GM23338 (cell line): ENCODE data around the gene SBK1. TPM values are rescaled to one million over a fixed set of nuclear protein-coding genes. Genes with fewer than 3 reads are reported as not detected.

Experiments used
- ATAC-seq: fragments of 200-7000 bp; cut with Tn5 transposase; 3 replicates; pipeline ENCODE4 v1.9.1; 2020
- DNase-seq: peaks from one replicate; pipeline ENCODE4 v3.0.0-alpha.2; 2015; ENCODE audit warnings: low spot score
- H2AFZ ChIP-seq: fragments of 200-600 bp; sonication (generic); 2 replicates; pipeline ENCODE4 v1.8.0; 2016; ENCODE audit warnings: antibody characterized with exemption, mild to moderate bottlenecking, moderate library complexity
- H3F3A ChIP-seq: fragments of 200-600 bp; sonication (generic); replicated peaks from 2 replicates; pipeline ENCODE4 v1.8.0; 2017; ENCODE audit warnings: antibody characterized with exemption, mixed run types, low read depth
- H3K27ac ChIP-seq: fragments of 200-600 bp; sonication (generic); 2 replicates; pipeline ENCODE4 v1.6.1; 2016; ENCODE audit warnings: low read depth
- H3K27me3 ChIP-seq: fragments of 200-600 bp; sonication (generic); 2 replicates; pipeline ENCODE4 v1.8.0; 2016; ENCODE audit warnings: mild to moderate bottlenecking, mixed run types, moderate library complexity; ENCODE audit not compliant: insufficient read depth
- H3K36me3 ChIP-seq: fragments of 200-600 bp; sonication (generic); 2 replicates; pipeline ENCODE4 v1.8.0; 2016; ENCODE audit warnings: mild to moderate bottlenecking; ENCODE audit not compliant: insufficient read depth
- H3K4me1 ChIP-seq: fragments of 200-600 bp; sonication (generic); 2 replicates; pipeline ENCODE4 v1.8.0; 2016; ENCODE audit warnings: mild to moderate bottlenecking, moderate library complexity; ENCODE audit not compliant: insufficient read depth
- H3K4me2 ChIP-seq: fragments of 200-600 bp; sonication (generic); 2 replicates; pipeline ENCODE4 v1.7.1; 2017; ENCODE audit warnings: mixed run types
- H3K4me3 ChIP-seq: fragments of 200-600 bp; sonication (generic); 2 replicates; pipeline ENCODE4 v1.6.1; 2016; ENCODE audit warnings: mixed run types
- H3K79me2 ChIP-seq: fragments of 200-600 bp; sonication (generic); replicated peaks from 2 replicates; pipeline ENCODE4 v1.8.0; 2017; ENCODE audit warnings: mild to moderate bottlenecking; ENCODE audit not compliant: insufficient read depth
- H3K9me2 ChIP-seq: fragments of 200-600 bp; sonication (generic); 2 replicates; pipeline ENCODE4 v1.8.0; 2017; ENCODE audit not compliant: insufficient read depth
- H4K20me1 ChIP-seq: fragments of 200-600 bp; sonication (generic); replicated peaks from 2 replicates; pipeline ENCODE4 v1.8.0; 2017; ENCODE audit warnings: mild to moderate bottlenecking; ENCODE audit not compliant: insufficient read depth
- H3K27ac Mint-ChIP-seq: 2 replicates; pipeline ENCODE4 v1.8.0; 2020; ENCODE audit warnings: inconsistent platforms, mild to moderate bottlenecking, moderate library complexity, mixed read lengths
- H3K27me3 Mint-ChIP-seq: 3 replicates; pipeline ENCODE4 v1.8.0; 2022; ENCODE audit warnings: low read depth, mild to moderate bottlenecking, moderate library complexity, mixed read lengths, inconsistent platforms; ENCODE audit not compliant: insufficient read depth, poor library complexity
- H3K36me3 Mint-ChIP-seq: 3 replicates; pipeline ENCODE4 v1.8.0; 2021; ENCODE audit warnings: low read depth, mild to moderate bottlenecking, inconsistent platforms, moderate library complexity, mixed read lengths
- H3K4me1 Mint-ChIP-seq: 3 replicates; pipeline ENCODE4 v1.8.0; 2020; ENCODE audit warnings: mild to moderate bottlenecking, inconsistent platforms, mixed read lengths
- H3K4me3 Mint-ChIP-seq: 3 replicates; pipeline ENCODE4 v1.8.0; 2021; ENCODE audit warnings: moderate library complexity, mild to moderate bottlenecking, inconsistent platforms, mixed read lengths
- H3K9me3 Mint-ChIP-seq: 3 replicates; pipeline ENCODE4 v1.8.0; 2020; ENCODE audit warnings: moderate library complexity, mild to moderate bottlenecking, inconsistent platforms, mixed read lengths
- CTCF ChIP-seq, 2 experiments: fragments of 200-600 bp in 1 of 2; sonication (generic) in 1 of 2; conservative IDR thresholded peaks; 2 replicates each; pipeline versions ENCODE4 v1.5.1 to v1.6.1; 2016 to 2017; ENCODE audit warnings: antibody characterized with exemption in 2 of 2, low read depth in 2 of 2, mild to moderate bottlenecking in 2 of 2, moderate library complexity in 1 of 2
- JUNB ChIP-seq: IDR thresholded peaks from one replicate; pipeline ENCODE4 v1.6.1; 2016; ENCODE audit warnings: antibody characterized with exemption; ENCODE audit not compliant: unreplicated experiment
- NANOG ChIP-seq: IDR thresholded peaks from 2 replicates; pipeline ENCODE4 v1.6.1; 2016; ENCODE audit warnings: antibody characterized with exemption, borderline replicate concordance
- POLR2AphosphoS5 ChIP-seq: IDR thresholded peaks from 2 replicates; pipeline ENCODE4 v1.6.1; 2016; ENCODE audit warnings: antibody characterized with exemption, low read depth
- REST ChIP-seq: IDR thresholded peaks from one replicate; pipeline ENCODE4 v1.6.1; 2018; ENCODE audit warnings: antibody characterized with exemption; ENCODE audit not compliant: unreplicated experiment
- STAT1 ChIP-seq: IDR thresholded peaks from one replicate; pipeline ENCODE4 v1.6.1; 2016; ENCODE audit warnings: antibody characterized with exemption; ENCODE audit not compliant: unreplicated experiment
- ZNF331 ChIP-seq: fragments of 250-450 bp; sonication (Bioruptor Pico); IDR thresholded peaks from 2 replicates; pipeline ENCODE4 v1.5.0; 2020; ENCODE audit warnings: low read depth, mild to moderate bottlenecking, moderate library complexity
- ZNF462 ChIP-seq: fragments of 250-450 bp; sonication (Bioruptor Pico); IDR thresholded peaks from 2 replicates; pipeline ENCODE4 v1.5.0; 2020; ENCODE audit warnings: mild to moderate bottlenecking, moderate library complexity
- polyA plus RNA-seq: library from polyadenylated mRNA; unstranded; fragments of >200 nt; fragmentation: Nextera tagmentation; extraction: Ambion mirVana; gene quantifications from 2 replicates; pipeline ENCODE4 v1.2.1, GENCODE V29; 2016
- total RNA-seq: library from RNA; depleted of rRNA; stranded (reverse); fragments of >200 nt; shearing (Covaris generic); gene quantifications from 2 replicates; pipeline ENCODE4 v1.2.3, GENCODE V29; 2014
- TF ChIP-seq, protein P1 (sequence below): IDR thresholded peaks from 2 replicates; pipeline ENCODE4 v1.6.1; 2016; ENCODE audit warnings: antibody characterized with exemption

Gene SBK1
- total and polyA plus RNA-seq, 2 experiments from 2014 or later, result 23.9 to 68.1 TPM

DNA sequence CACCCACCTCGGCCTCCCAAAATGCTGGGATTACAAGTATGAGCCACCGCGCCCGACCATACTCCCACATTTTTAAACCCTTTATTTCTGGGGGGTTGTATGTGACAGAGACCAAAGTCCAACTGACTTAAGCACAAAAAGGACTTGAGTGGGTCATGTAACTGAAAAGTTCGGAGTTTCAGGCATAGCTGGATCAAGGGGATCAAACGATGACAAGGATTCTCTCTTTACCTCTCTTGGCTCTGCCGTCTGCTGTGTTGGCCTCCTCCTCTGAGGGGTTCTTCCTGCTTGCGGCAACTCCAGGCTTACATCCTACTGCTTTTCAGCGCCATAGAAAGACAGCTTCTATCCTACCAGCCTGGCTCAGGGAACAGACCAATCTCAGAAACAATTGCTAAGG lies 9.2 kb upstream of the SBK1 start:
- TF ChIP-seq ZNF462 (CRISPR knock-in tag) (no peak), REST (no peak), ZNF331 (no peak), CTCF (conservative IDR thresholded peaks at IDR 0.05; ENCODE audit: low read depth in 2 of 2) (no peak), POLR2AphosphoS5 (no peak), STAT1 (no peak), NANOG (no peak), JUNB (no peak)
- TF ChIP-seq, protein P1, sequence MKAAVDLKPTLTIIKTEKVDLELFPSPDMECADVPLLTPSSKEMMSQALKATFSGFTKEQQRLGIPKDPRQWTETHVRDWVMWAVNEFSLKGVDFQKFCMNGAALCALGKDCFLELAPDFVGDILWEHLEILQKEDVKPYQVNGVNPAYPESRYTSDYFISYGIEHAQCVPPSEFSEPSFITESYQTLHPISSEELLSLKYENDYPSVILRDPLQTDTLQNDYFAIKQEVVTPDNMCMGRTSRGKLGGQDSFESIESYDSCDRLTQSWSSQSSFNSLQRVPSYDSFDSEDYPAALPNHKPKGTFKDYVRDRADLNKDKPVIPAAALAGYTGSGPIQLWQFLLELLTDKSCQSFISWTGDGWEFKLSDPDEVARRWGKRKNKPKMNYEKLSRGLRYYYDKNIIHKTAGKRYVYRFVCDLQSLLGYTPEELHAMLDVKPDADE, result no peak
- Histone ChIP-seq H3K79me2 (peaks cover 2% of the 10 kb centered on the region; the same call in 1 of the 2 replicates), H3K9me2 (no peaks in the 10 kb centered on the region), H3K27ac (no peak overlapping the region), H3K27me3 (no peaks in the 10 kb centered on the region), H3K4me3 (no peak overlapping the region), H3K4me1 (no peaks in the 10 kb centered on the region), H3K4me2 (no peak overlapping the region), H4K20me1 (no peaks in the 10 kb centered on the region; the same call in 1 of the 2 replicates), H3F3A (peaks cover 11% of the 10 kb centered on the region; the same call in 1 of the 2 replicates), H2AFZ (no peak overlapping the region), H3K36me3 (no peaks in the 10 kb centered on the region)
- Mint-ChIP-seq H3K4me3 (no peak overlapping the region), H3K27me3 (peaks cover 8% of the 10 kb centered on the region), H3K4me1 (peaks cover 6% of the 10 kb centered on the region), H3K9me3 (no peaks in the 10 kb centered on the region), H3K36me3 (peaks cover 12% of the 10 kb centered on the region), H3K27ac (no peak overlapping the region)
- ATAC-seq (no peak), DNase-seq (no peak)
